H1 (cell line): ENCODE results near the gene DNAH8. TPM values are rescaled to one million over a fixed set of nuclear protein-coding genes. Genes with fewer than 3 reads are reported as not detected.

Source experiments
- CTCF ChIA-PET: fragments of 300-600 bp; sonication (Branson Sonifier 250); formaldehyde crosslinking; loops from one replicate; lab custom pipeline; 2021; ENCODE audit not compliant: partially characterized antibody; lab: Charles Lee
- POLR2A ChIA-PET: fragments of 300-600 bp; sonication (Branson Sonifier 250); formaldehyde crosslinking; loops from one replicate; lab custom pipeline; 2021; ENCODE audit warnings: inconsistent platforms; ENCODE audit not compliant: partially characterized antibody; lab: Charles Lee
- DNase-seq, 2 experiments: peaks; one replicate each; pipeline versions ENCODE4 v3.0.0 to v3.0.0-alpha.2; 2010 to 2022; ENCODE audit warnings: low spot score in 2 of 2, low read depth in 1 of 2, mixed read lengths in 1 of 2
- FAIRE-seq: peaks from 2 replicates; lab custom pipeline; 2011; peaks lifted over from hg19 to GRCh38; lab: Jason Lieb, UNC
- H2AFZ ChIP-seq: 2 replicates; pipeline ENCODE4 v1.8.1; 2012; ENCODE audit warnings: low read length, inconsistent platforms
- H2AK5ac ChIP-seq: 2 replicates; pipeline ENCODE4 v1.6.1; 2013; ENCODE audit warnings: low read depth, low read length
- H2BK120ac ChIP-seq: replicated peaks from 2 replicates; pipeline ENCODE3; 2013; ENCODE audit warnings: low read depth, low read length, inconsistent platforms
- H2BK12ac ChIP-seq: 2 replicates; pipeline ENCODE4 v1.6.1; 2013; ENCODE audit warnings: low read depth, low read length
- H2BK15ac ChIP-seq: 2 replicates; pipeline ENCODE4 v1.6.1; 2013; ENCODE audit warnings: low read length
- H2BK20ac ChIP-seq: 2 replicates; pipeline ENCODE4 v1.6.1; 2013; ENCODE audit warnings: low read length
- H2BK5ac ChIP-seq: 2 replicates; pipeline ENCODE4 v1.6.1; 2013; ENCODE audit warnings: low read depth, low read length
- H3K14ac ChIP-seq: 2 replicates; pipeline ENCODE4 v1.6.1; 2013; ENCODE audit warnings: inconsistent platforms; ENCODE audit not compliant: insufficient read length
- H3K18ac ChIP-seq: 2 replicates; pipeline ENCODE4 v1.6.1; 2013; ENCODE audit warnings: low read length; ENCODE audit errors: extremely low read depth
- H3K23ac ChIP-seq: 2 replicates; pipeline ENCODE4 v1.6.1; 2013; ENCODE audit warnings: inconsistent platforms; ENCODE audit not compliant: insufficient read length
- H3K23me2 ChIP-seq: 2 replicates; pipeline ENCODE4 v1.6.1; 2013; ENCODE audit warnings: low read depth, low read length
- H3K27ac ChIP-seq: 2 replicates; pipeline ENCODE4 v1.6.1; 2011; ENCODE audit warnings: low read depth, low read length, inconsistent platforms
- H3K27me3 ChIP-seq, 4 experiments: replicated peaks in 1 of 4; 1 replicate in 1 of 4; 2 replicates in 3 of 4; pipeline versions ENCODE4 v1.6.1 to v1.8.1; 2011 to 2013; ENCODE audit warnings: low read length in 3 of 4, mild to moderate bottlenecking in 3 of 4, inconsistent platforms in 2 of 4, mixed read lengths in 2 of 4, moderate library complexity in 1 of 4; ENCODE audit not compliant: control insufficient read depth in 3 of 4, insufficient read depth in 3 of 4; ENCODE audit errors: extremely low read depth in 1 of 4
- H3K36me3 ChIP-seq, 4 experiments: 2 replicates each; pipeline versions ENCODE4 v1.6.1 to v1.8.1; 2011 to 2013; ENCODE audit warnings: mild to moderate bottlenecking in 4 of 4, low read length in 3 of 4, moderate library complexity in 2 of 4, control low read depth in 1 of 4, inconsistent platforms in 1 of 4; ENCODE audit not compliant: insufficient read depth in 4 of 4, control insufficient read depth in 2 of 4
- H3K4ac ChIP-seq: replicated peaks from 2 replicates; pipeline ENCODE3; 2013; ENCODE audit warnings: low read length, low read depth, mixed read lengths, inconsistent platforms; ENCODE audit not compliant: insufficient read length
- H3K4me1 ChIP-seq, 4 experiments: replicated peaks in 1 of 4; 1 replicate in 1 of 4; 2 replicates in 3 of 4; pipeline versions ENCODE4 v1.6.1 to v1.8.1; 2011 to 2013; ENCODE audit warnings: low read length in 3 of 4, inconsistent platforms in 2 of 4, mixed read lengths in 1 of 4; ENCODE audit not compliant: insufficient read depth in 4 of 4, control insufficient read depth in 3 of 4
- H3K4me2 ChIP-seq, 2 experiments: 2 replicates each; pipeline versions ENCODE4 v1.6.1 to v1.8.1; 2011 to 2013; ENCODE audit warnings: low read depth in 2 of 2, low read length in 2 of 2, control low read depth in 1 of 2, inconsistent platforms in 1 of 2, mild to moderate bottlenecking in 1 of 2; ENCODE audit not compliant: insufficient read depth in 1 of 2
- H3K4me3 ChIP-seq, 4 experiments: fragments of 200-600, 300-600 bp in 1 of 4; sonication (generic), shearing (Covaris generic), sonication (Bioruptor Twin) in 1 of 4; 2 replicates each; pipeline versions ENCODE4 v1.5.1 to v1.8.1; 2011 to 2016; ENCODE audit warnings: low read length in 4 of 4, low read depth in 3 of 4, control low read depth in 2 of 4, inconsistent platforms in 2 of 4, mild to moderate bottlenecking in 2 of 4, mixed read lengths in 1 of 4, moderate library complexity in 1 of 4; ENCODE audit not compliant: insufficient read depth in 2 of 4; ENCODE audit errors: extremely low read depth in 1 of 4
- H3K56ac ChIP-seq: replicated peaks from 2 replicates; pipeline ENCODE3; 2013; ENCODE audit warnings: low read depth, mild to moderate bottlenecking, mixed read lengths, low read length, inconsistent platforms; ENCODE audit not compliant: insufficient read length
- H3K79me1 ChIP-seq: 2 replicates; pipeline ENCODE4 v1.6.1; 2013; ENCODE audit warnings: low read depth, low read length, control low read depth
- H3K79me2 ChIP-seq, 2 experiments: 2 replicates each; pipeline versions ENCODE4 v1.6.1 to v1.8.1; 2012 to 2013; ENCODE audit warnings: low read length in 2 of 2, mild to moderate bottlenecking in 2 of 2, inconsistent platforms in 1 of 2; ENCODE audit not compliant: insufficient read depth in 2 of 2, control insufficient read depth in 1 of 2
- H3K9ac ChIP-seq, 4 experiments: replicated peaks in 1 of 4; 1 replicate in 1 of 4; 2 replicates in 3 of 4; pipeline versions ENCODE4 v1.6.1 to v1.8.1; 2011 to 2013; ENCODE audit warnings: low read depth in 3 of 4, low read length in 3 of 4, control low read depth in 2 of 4, mild to moderate bottlenecking in 2 of 4, moderate library complexity in 2 of 4, inconsistent platforms in 1 of 4; ENCODE audit errors: extremely low read depth in 1 of 4
- H3K9me3 ChIP-seq, 2 experiments: 2 replicates each; pipeline versions ENCODE4 v1.6.1 to v1.8.1; 2012 to 2013; ENCODE audit warnings: mild to moderate bottlenecking in 2 of 2, moderate library complexity in 2 of 2, control low read depth in 1 of 2, inconsistent platforms in 1 of 2, low read depth in 1 of 2, low read length in 1 of 2, mixed read lengths in 1 of 2; ENCODE audit not compliant: insufficient read depth in 2 of 2
- H4K20me1 ChIP-seq, 2 experiments: replicated peaks in 1 of 2; 2 replicates each; pipeline versions ENCODE3 to v1.8.1; 2011 to 2013; ENCODE audit warnings: inconsistent platforms in 2 of 2, low read length in 2 of 2, mild to moderate bottlenecking in 1 of 2; ENCODE audit not compliant: insufficient read depth in 2 of 2, control insufficient read depth in 1 of 2
- H4K5ac ChIP-seq: 2 replicates; pipeline ENCODE4 v1.6.1; 2013; ENCODE audit warnings: low read length, low read depth, mixed read lengths, inconsistent platforms; ENCODE audit not compliant: insufficient read length
- H4K8ac ChIP-seq: 2 replicates; pipeline ENCODE4 v1.8.0; 2013; ENCODE audit warnings: mild to moderate bottlenecking, moderate library complexity, low read length, inconsistent platforms; ENCODE audit not compliant: insufficient read depth; ENCODE audit errors: extremely low read depth
- H4K91ac ChIP-seq: replicated peaks from 2 replicates; pipeline ENCODE3; 2013; ENCODE audit warnings: low read length, mixed read lengths, inconsistent platforms; ENCODE audit not compliant: insufficient read length
- ASH2L ChIP-seq: fragments of 200-600, 300-600 bp; sonication (generic); IDR thresholded peaks from one replicate; pipeline ENCODE4 v1.7.1; 2017; ENCODE audit warnings: low read length
- CBX5 ChIP-seq: fragments of 300-800, 300-1000 bp; sonication (generic); IDR thresholded peaks from 2 replicates; pipeline ENCODE4 v1.7.1; 2016; ENCODE audit warnings: antibody characterized with exemption, low read length, low read depth
- CHD2 ChIP-seq: IDR thresholded peaks from 2 replicates; pipeline ENCODE4 v1.6.1; 2012; ENCODE audit warnings: low read length, improper control_type of control experiment
- JUN ChIP-seq: IDR thresholded peaks from 2 replicates; pipeline ENCODE4 v1.6.1; 2011; ENCODE audit warnings: low read depth, mild to moderate bottlenecking, improper control_type of control experiment, low read length
- NANOG ChIP-seq: IDR thresholded peaks from 2 replicates; pipeline ENCODE4 v1.6.1; 2011; ENCODE audit warnings: low read length, low read depth, mild to moderate bottlenecking, inconsistent platforms; ENCODE audit not compliant: insufficient read depth, poor library complexity, severe bottlenecking
- RNF2 ChIP-seq: fragments of 200-900, 300-1000 bp; sonication (generic); IDR thresholded peaks from 2 replicates; pipeline ENCODE4 v1.7.1; 2016; ENCODE audit warnings: borderline replicate concordance, low read depth, mild to moderate bottlenecking, antibody characterized with exemption, low read length; ENCODE audit not compliant: poor library complexity, severe bottlenecking; ENCODE audit errors: missing control alignments
- SIX5 ChIP-seq: IDR thresholded peaks from 2 replicates; pipeline ENCODE4 v1.6.1; 2011; ENCODE audit warnings: mild to moderate bottlenecking, low read depth, low read length
- SP1 ChIP-seq: IDR thresholded peaks from 2 replicates; pipeline ENCODE4 v1.6.1; 2011; ENCODE audit warnings: low read depth, low read length
- TEAD4 ChIP-seq: IDR thresholded peaks from 2 replicates; pipeline ENCODE4 v1.6.1; 2012; ENCODE audit warnings: low read depth, low read length, inconsistent platforms, mixed read lengths
- WGBS, 2 experiments: shearing (Covaris generic) in 1 of 2; methylation state at CpG; one replicate each; pipeline versions ENCODE4 v1.1.6 to v1.1.7; 2013 to 2015; ENCODE audit warnings: low lambda C conversion rate in 2 of 2, mixed read lengths in 2 of 2, inconsistent platforms in 1 of 2, low coverage in 1 of 2, missing lambda C conversion rate in 1 of 2; ENCODE audit not compliant: insufficient replicate concordance in 2 of 2, insufficient coverage in 1 of 2, insufficient read length in 1 of 2; ENCODE audit errors: extremely low coverage in 1 of 2, missing lambda C conversion rate in 1 of 2; 5-methylcytosine and 5-hydroxymethylcytosine counted together
- polyA plus RNA-seq, 7 experiments: library from polyadenylated mRNA; depleted of rRNA in 3 of 7; stranded (reverse) in 5 of 7; unstranded in 2 of 7; fragments of >200 nt in 5 of 7; fragments of 200-250 nt in 2 of 7; gene quantifications; 1 replicate in 5 of 7; 2 replicates in 1 of 7; 4 replicates in 1 of 7; pipeline versions ENCODE4 v1.2.1 to v1.2.3, GENCODE V29; 2011 to 2013; ENCODE audit warnings: missing spikeins in 2 of 7, mixed read lengths in 2 of 7
- total RNA-seq: library from RNA; stranded (reverse); fragmentation: NEBNext Ultra II Directional; extraction: Animal tissue kit (Norgen Biotek cat#: 25700); gene quantifications from 2 replicates; pipeline ENCODE4 v1.2.1, GENCODE V29; 2021

Gene DNAH8
- total and polyA plus RNA-seq, 2 of the 8 experiments (the other 6 are each of a cell fraction or from before 2014, with no cell fraction given): under 0.01 TPM; not detected in 1

GRCh38 chr6:38679668-38680067 lies 35.4 kb upstream of the DNAH8 start:
- H3K56ac ChIP-seq: no peak overlapping the region
- peaks cover 0 to 2% of the 10 kb centered on the region in 2 experiments for H4K20me1 ChIP-seq
- H2BK15ac ChIP-seq: no peak overlapping the region
- H3K79me1 ChIP-seq: no peaks in the 10 kb centered on the region; the same call in 1 of the 2 replicates
- H4K5ac ChIP-seq: no peak overlapping the region
- H4K8ac ChIP-seq: no peak overlapping the region
- POLR2A ChIA-PET: interaction anchor here (0.6 to 0.7 kb wide), 2 partner anchors 15 to 560 kb away, joined by 3 read pairs; no protein-coding TSS in a partner anchor
- no peak overlapping the region for H2BK20ac ChIP-seq
- no peaks in the 10 kb centered on the region for H3K23me2 ChIP-seq
- H2BK120ac ChIP-seq: no peak overlapping the region
- no peaks in the 10 kb centered on the region for H3K27me3 ChIP-seq
- no peak overlapping the region for H2BK5ac ChIP-seq
- H3K18ac ChIP-seq: no peak overlapping the region
- no peaks in the 10 kb centered on the region for H3K79me2 ChIP-seq
- no peak for DNase-seq
- no peak overlapping the region for H3K4ac ChIP-seq
- no peak overlapping the region for H3K14ac ChIP-seq
- no peaks in the 10 kb centered on the region for H3K9me3 ChIP-seq
- CTCF ChIA-PET: interaction anchor here (1.2 kb wide), 1 partner anchor 9 kb away, joined by 4 read pairs; no protein-coding TSS in a partner anchor
- H3K9ac ChIP-seq: no peak overlapping the region
- FAIRE-seq: no peak
- no peak overlapping the region for H3K4me2 ChIP-seq
- WGBS, 2 experiments: 85% methylated on average over 1 of the region's 1 CpG; no CpG with 5 or more reads in 1 of the 2 experiments
- H4K91ac ChIP-seq: no peak overlapping the region
- no peak overlapping the region for H3K27ac ChIP-seq
- H2BK12ac ChIP-seq: no peak overlapping the region
- TF ChIP-seq ASH2L (no peak), SIX5 (no peak), SP1 (no peak), RNF2 (no peak), TEAD4 (no peak), CBX5 (no peak), CHD2 (no peak), NANOG (no peak), JUN (no peak)
- TF ChIP-seq, all 59 proteins: peak for 0
- Histone ChIP-seq H2AFZ (no peak overlapping the region), H3K4me3 (no peak overlapping the region), H2AK5ac (no peak overlapping the region), H3K36me3 (peaks cover 7 to 80% (median 33%) of the 10 kb centered on the region in 4 experiments), H3K4me1 (no peaks in the 10 kb centered on the region), H3K23ac (no peak overlapping the region)
